Choroid plexus epithelial cell (primary cell): ENCODE results near the gene DIP2B.

Experiments used
- DNase-seq: peaks from one replicate; pipeline ENCODE4 v3.0.0-alpha.2; 2010; ENCODE audit warnings: low read depth
- H3K4me3 ChIP-seq: 2 replicates; pipeline ENCODE4 v1.5.1; 2011; ENCODE audit warnings: low read depth, mild to moderate bottlenecking, control low read depth, low read length, moderate library complexity
- CTCF ChIP-seq: conservative IDR thresholded peaks from 2 replicates; pipeline ENCODE4 v1.5.1; 2011; ENCODE audit warnings: low read depth, mild to moderate bottlenecking, control low read depth, inconsistent platforms, low read length, moderate library complexity

Gene DIP2B

GRCh38 chr12:50589650-50590435, 85.1 kb downstream of the DIP2B start:
- TF ChIP-seq CTCF = peak; percentile 13
- no peak overlapping the region for H3K4me3 ChIP-seq
- DNase-seq = peak; percentile 93

- H3K4me3 ChIP-seq = no peak overlapping the region
- no peak for DNase-seq
- no peak for TF ChIP-seq CTCF
Measured at GRCh38 chr12:50590869-50591268, 86.1 kb downstream of the DIP2B start.

- H3K4me3 ChIP-seq = no peak overlapping the region
- DNase-seq = no peak
- no peak for TF ChIP-seq CTCF
Measured at GRCh38 chr12:50595667-50596066, 90.9 kb downstream of the DIP2B start.

- DNase-seq = peak; percentile 76
- peak; percentile 41 for TF ChIP-seq CTCF
- H3K4me3 ChIP-seq = no peak overlapping the region
Measured at GRCh38 chr12:50597200-50598195, 92.7 kb downstream of the DIP2B start.

GRCh38 chr12:50598321-50598862, 93.6 kb downstream of the DIP2B start:
- no peak overlapping the region for H3K4me3 ChIP-seq
- no peak for TF ChIP-seq CTCF
- DNase-seq = peak; percentile 52

- TF ChIP-seq CTCF = no peak
- no peak for DNase-seq
- no peak overlapping the region for H3K4me3 ChIP-seq
Measured at GRCh38 chr12:50599366-50600095, 94.7 kb downstream of the DIP2B start.
